Measurements from ENCODE around the gene ACYP1. TPM values are rescaled to one million over a fixed set of nuclear protein-coding genes. Genes with fewer than 3 reads are reported as not detected.
A peak's percentile ranks its signal among the peaks of the same experiment; 100 is the strongest.
"Not testable (repeated sequence)": the region's sequence is repeated elsewhere in the genome, so short reads cannot be mapped to it uniquely, and the experiment has no call there.

ACYP1 gene
- total RNA-seq, 1 experiment from 2014 or later, result 14.8 TPM

DNA sequence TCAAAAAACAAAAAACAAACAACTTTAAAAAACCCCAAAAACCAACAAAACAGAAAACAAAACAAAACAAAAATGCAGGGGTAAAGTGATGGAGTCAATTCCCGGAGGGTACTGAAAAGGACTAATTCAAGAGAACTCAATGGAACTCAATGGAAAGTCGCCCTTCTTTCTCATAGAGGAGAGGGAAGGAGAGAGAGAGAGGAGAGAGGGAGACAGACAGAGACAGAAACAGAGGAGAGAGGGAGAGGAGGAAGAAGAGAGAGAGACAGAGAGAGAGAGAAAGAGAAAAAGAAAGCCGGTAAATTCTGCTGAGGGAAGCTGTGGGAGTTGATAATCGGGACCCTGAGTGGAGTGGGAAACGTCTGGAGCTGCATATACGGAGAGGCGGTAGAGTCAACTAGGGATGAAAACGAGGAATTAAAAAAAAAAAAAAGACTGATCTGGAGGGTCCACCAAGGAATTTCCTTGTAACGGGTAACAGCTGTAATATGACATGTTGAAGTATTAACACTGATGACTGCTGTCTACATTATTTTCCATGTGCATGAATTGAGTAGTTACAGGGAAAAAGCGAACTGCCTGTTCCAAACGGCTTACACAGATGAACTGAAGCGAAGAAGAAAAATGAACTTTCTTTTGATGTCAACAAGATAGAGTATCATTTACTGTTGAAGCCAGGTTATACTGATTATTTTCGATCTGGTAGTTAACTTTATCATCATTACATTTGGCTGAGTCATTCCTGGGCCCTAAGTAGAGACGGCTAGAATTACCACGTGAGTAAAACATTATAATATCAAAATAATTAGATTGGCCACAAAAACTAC is 4.7 kb upstream of the ACYP1 start:
- DNase-seq (ENCODE audit: low spot score), result no peak

DNA sequence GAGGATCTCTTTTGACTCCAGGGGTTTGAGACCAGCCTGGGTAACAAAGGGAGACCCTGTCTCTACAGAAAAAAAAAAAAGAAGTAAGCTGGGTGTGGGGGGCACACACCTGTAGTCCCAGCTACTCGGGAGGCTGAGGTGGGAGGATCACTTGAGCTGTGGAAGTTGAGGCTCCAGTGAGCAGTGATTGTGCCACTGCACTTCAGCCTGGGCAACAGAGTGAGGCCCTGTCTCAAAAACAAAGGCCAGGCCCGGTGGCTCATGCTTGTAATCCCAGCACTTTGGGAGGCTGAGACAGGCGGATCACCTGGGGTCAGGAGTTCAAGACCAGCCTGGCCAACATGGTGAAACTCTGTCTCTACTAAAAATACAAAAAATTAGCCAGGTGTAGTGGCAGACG is 3.9 kb upstream of the ACYP1 start:
- DNase-seq (ENCODE audit: low spot score), result not testable (repeated sequence)

DNA sequence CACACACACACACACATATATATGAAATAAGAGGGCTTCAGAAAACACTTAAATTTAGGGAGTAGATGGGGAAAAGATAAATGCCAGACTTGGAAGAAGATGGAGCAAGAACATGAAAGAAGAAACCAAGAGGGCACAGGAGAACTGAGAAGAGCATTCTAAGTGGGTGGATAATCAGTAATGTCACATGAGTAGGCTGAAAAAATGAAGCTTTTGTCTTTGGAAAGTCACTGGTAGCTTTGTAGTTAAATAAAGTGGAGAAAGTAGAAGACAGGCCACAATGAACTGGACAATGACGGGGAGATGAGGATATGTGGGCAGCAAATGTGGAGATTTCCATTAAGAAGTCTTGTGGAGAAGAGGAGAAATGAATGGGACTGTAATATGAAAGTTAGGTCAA is 3.4 kb upstream of the ACYP1 start:
- no peak for DNase-seq (ENCODE audit: low spot score)

DNA sequence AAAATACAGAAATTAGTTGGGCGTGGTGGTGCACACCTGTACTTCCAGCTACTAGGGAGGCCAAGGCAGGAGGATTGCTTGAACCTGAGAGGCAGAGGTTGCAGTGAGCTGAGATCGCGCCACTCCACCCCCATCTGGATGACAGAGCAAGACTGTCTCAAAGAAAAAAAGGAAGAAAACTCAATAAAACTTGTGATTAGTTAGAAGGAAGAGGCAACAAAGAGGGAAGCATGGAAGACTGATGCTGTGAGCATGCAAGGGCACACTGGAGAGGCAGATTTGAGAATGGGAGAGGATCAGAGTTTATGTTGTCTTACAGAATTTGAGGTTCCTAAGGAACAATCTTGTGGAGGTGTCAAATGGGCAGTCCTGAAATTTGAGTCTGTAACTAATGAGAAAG is 2.9 kb upstream of the ACYP1 start:
- no peak for DNase-seq (ENCODE audit: low spot score)

DNA sequence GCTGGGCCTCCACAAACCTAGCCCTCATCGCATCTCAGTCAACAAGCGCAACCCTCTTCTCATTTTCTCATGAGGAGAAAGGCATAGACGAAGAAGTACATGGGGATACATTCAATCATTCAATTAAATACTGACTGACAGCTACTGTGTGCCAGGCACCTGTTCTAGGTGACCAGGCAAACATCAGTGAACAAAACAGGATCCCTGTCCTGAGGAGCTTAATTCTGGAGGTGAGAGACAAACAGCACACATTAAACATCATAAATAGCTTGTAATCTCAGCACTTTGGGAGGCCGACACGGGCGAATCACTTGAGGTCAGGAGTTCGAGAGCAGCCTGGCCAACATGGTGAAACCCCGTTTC is 362 bp upstream of the ACYP1 start:
- no peak for DNase-seq (ENCODE audit: low spot score)

DNA sequence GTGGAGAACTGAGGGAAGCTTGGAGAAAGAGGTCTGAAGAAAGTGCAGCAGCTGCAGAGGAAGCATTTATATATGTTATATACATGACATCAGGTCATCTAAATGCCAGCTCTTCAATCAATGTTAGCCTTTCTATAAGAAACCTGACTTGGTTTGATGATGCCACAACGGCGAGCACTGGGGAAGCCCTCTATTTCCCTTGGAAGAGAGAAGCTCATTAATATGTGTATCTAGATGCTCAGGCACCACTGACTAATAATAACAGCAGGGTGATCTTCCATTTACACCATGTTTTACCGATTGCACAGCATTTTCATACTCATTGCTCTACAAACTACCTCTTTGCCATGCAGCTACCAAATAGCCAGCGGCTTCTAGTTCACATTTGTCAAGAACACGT is 811 bp downstream of the ACYP1 start:
- DNase-seq (ENCODE audit: low spot score), result no peak

DNA sequence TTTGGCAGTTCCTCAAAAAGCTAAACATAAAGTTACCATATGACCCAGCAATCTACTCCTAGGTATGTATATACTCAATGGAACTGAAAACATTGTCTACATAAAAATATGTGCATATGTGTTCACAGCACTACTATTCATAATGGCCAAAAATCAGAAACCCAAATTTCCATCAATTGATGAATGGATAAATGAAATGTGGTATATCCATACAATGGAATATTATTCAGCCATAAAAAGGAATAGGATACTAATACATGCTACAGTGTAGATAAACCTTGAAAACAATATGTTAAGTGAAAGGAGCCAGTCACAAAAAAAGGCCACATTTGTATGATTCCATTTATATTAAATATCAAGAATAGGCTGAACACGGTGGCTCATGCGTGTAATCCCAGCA is 3.4 kb downstream of the ACYP1 start:
- DNase-seq (ENCODE audit: low spot score), result no peak

DNA sequence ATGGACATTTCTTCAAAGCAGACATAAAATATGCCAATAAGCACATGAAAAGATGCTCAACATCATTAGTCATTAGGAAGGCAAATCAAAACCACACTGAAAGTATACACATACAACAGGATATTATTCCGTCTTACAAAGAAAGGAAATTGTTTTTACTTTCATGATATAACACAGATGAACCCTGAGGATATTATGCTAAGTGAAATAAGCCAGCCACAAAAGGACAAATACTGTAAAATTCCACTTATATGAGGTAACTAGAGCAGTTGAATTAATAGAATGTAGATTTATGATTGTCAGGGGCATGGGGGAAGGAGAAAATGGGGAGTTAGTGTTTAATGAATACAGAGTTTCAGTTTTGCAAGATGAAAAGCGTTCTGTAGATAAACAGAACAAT is 4.2 kb downstream of the ACYP1 start:
- no peak for DNase-seq (ENCODE audit: low spot score)

DNA sequence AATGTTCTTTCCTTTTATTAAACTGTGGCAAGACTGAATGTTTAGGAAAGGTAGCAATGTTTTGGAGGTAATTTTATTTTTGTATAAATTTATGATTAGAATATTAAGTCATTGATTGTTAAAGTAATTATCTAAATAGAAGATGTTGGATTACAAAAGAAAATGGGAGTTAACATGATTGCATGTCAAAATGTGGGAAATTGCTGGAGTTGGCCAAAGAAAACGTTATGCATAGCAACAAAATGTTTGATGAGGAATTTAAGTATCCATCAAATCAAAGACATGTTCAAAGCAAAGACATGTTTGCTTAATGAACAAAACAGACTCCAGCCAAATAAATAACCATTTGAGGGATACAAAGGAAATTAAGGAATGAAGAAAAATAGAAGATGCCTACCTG is 9.4 kb downstream of the ACYP1 start:
- DNase-seq (ENCODE audit: low spot score), result no peak

DNA sequence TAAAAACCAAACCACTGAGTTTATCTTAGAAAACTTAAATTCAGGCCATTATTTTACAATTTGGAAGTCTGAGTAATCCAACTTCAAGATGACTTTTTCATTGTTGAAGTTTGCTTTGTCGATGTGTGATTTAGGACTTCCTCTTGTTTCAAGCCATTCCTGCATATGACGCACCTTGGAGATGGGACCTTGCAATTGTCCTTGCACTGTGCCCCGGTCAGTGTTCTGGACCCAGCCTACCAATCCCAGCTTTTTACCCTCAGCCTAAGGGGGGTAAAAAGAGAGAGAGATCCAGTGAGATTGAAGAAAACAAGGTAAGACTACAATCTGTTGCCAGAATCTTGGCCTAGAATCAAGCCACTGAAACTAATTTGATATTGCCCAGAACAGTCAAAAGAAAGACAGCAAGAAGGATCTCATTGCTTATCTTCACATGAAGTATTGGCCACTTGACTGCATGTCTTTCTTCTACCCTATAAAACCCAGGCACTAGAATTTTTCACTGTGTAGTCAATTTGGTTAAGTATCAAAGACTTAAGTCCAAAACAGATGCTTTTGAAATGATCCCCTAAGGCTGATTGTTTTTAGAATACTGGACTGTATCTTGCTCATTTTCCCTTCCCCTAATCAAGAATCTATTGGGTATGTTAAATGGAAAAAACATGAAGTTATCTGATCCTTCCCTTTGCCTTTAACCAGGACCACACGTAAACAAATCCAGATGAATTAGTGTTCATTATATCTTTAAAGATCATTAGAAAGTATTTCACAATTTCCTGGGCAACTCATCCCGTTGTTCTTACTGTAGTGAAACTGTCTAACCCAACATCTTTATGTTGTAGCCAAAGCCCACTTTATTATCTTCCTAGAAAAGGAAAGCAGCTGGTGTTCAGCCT is 10.2 kb downstream of the ACYP1 start:
- DNase-seq (ENCODE audit: low spot score), result no peak

DNA sequence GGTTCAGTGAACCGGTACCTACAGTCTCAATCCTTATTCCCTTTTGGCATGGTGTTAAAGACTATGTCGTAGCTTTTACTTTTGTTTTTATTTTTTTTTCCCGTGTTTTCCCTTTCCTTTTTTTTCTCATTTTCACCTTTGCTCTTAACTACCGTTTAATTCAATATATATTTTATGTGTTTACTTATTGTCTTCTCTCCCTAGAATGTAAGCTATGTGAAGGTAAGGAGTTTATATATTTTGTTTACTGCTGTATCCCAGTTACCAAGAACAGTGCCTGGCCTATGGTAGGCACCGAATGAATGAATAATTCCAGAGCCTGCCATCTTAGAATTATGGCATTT is 12.3 kb downstream of the ACYP1 start:
- no peak for DNase-seq (ENCODE audit: low spot score)

DNA sequence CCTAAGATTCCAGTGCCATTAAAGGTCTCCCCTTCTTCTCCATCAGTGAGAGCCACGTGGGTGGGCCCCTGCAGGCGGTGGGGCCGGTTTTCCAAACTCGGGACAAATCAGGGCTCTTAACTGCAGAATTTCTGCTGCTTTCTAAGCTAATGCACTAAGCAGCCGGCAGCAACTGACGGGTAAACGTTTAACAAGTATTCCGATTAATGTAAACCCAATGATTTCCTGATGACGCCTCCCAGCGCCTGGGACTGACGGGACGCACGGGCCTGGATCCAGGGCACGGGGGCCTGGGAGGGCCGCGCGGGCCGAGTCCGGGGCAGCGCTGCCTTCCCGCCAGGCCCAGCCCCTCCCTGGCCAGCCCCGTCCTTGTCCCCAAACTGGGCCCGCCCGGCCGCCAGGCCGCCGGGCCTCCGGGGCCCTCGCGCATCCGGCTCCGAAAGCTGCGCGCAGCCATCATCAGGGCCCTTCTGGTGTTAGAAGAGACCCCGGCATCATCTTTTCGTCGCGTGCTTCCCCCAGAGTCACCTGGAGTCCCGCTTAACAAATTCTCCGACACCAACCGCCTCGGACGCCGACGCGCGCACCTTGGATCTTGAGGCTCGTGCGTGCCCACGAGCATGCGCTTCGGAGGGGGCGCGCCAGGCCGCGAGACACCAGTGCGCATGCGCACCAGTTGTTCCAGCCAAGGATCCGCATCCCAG is 12.8 kb downstream of the ACYP1 start, which contains the start of gene MLH3:
Gene MLH3, minus strand, starts transcription at position 616 of the 704 bp plus-strand sequence. CDS start 1,812 bp downstream, outside the sequence.
- DNase-seq (ENCODE audit: low spot score), result peak; percentile 68

DNA sequence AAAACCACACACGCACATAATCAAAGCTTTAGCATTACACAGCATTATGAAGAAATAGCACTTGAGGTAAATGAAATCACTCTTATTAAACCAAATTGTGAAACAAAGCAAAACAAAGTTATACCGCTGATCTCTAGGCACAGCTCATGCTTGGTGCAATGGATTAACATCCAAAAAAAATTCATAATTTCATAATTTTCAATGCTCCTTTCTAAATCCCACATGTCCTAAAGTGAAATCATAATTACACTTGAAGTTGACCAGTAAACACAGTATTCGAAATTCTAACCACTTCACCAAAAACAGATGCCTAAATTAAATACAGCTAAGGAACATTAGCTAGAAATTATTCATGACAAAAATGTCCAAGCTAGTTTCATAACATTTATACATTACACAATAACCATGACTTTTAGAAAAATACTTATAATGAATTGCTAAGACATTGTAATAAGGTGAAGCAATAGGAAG is 14.1 kb downstream of the ACYP1 start:
- no peak for DNase-seq (ENCODE audit: low spot score)

DNA sequence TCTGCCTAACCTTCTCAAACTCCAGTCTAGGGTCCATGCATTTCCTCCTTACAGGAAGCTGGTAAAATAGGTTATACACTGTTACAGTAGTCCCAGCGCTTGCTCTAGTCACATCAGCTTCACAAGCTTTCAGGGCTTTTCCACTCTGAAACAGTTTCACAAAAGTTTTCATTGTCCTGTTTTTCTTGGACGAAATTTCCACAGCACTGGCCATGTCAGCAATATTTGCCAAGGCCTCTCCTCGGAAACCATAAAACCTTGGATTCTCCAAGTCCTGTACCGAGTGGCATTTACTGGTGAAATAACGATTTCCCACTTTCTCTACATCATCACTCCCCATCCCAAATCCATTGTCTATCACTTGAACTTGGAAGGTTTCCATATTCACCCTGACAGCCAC is 14.7 kb downstream of the ACYP1 start:
- no peak for DNase-seq (ENCODE audit: low spot score)

DNA sequence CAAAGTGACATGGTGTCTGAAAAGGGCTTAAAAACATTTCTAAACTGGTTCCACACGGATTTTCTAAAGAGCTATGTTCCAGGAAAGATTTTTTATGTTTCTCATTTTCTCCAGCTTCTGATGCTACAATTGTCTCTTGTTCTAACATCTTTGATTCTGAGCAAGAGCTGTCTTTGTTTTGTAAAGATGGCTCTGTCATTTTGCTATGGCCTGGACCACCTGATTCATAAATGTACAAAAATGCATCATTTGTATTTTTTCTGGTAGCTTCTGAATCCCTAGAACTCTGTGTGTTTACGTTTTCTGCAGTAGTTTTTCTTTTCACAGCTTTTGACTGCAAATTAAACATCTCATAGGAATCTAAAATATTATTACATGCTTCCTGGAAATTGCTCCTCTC is 15.7 kb downstream of the ACYP1 start:
- no peak for DNase-seq (ENCODE audit: low spot score)

DNA sequence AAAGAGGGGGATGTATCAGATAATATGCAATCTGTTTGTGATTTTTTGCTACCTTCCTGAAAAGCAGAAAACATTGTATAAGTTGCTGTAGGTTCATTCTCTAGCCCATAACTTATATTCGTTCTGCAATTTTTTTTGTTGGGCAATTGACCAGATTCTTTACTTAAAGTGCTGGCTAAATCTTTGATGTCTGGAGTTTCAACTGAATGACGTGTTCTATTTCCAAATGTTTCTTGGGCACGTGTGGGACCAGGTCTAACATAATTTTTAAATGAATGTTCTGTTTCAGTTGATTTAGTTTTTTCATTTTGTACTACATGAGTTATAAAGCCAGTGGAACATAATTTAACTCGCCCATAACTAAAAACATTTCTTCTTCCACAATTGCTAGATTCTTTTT is 16.3 kb downstream of the ACYP1 start:
- no peak for DNase-seq (ENCODE audit: low spot score)

DNA sequence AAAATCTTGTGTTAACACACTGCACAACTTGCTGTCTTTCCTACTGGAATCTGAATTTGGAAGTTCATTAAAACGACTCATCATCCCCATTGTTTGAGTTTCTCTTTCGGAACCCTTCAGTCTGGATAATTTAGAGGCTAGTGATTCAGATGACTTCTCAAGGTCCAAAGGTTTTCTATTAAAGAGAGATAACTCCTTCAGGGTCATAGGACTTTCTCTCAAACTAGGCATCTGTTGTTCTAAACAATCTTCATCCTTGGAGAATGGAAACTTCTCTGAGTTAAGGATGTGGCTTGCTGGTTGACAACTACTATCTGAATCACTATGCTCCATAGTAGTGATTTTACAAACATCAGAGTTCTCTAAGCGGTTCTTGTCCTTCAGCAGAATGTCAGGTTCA is 16.9 kb downstream of the ACYP1 start:
- DNase-seq (ENCODE audit: low spot score), result no peak

DNA sequence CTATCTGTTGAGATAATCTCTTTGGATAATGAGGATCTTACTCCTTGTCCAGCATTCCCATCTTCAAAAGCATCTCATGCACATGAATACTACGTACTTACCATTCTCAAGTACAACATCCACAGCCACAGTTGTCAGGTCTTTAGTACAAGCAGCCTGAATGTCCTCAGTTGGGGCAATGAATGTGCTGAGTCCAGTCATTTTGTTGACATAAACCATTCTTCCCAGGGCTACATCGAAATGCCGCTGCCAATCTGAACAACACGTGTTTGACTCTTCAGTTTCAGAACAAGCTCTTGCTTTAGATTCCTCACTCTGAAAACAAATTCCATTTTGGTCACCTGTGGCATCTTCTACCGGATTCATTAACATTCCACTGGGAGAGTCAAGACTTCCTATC is 17.5 kb downstream of the ACYP1 start:
- no peak for DNase-seq (ENCODE audit: low spot score)

DNA sequence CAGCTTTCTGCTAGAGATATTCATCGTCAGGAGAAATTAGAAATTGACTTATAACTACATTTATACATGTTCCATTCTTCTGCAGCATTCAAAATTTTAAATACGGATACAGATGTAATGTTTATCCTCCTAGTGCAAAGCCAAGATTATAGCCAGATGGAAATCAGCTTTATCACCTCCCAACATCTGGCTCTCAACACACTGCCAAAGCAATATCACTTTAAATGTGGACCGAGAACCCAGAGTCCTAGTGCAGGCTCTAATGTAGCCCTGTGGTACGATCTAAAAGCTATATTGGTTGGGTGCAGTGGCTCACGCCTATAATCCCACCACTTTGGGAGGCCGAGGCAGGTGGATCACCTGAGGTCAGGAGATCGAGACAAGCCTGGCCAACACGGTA is 19.1 kb downstream of the ACYP1 start:
- DNase-seq (ENCODE audit: low spot score), result no peak

DNA sequence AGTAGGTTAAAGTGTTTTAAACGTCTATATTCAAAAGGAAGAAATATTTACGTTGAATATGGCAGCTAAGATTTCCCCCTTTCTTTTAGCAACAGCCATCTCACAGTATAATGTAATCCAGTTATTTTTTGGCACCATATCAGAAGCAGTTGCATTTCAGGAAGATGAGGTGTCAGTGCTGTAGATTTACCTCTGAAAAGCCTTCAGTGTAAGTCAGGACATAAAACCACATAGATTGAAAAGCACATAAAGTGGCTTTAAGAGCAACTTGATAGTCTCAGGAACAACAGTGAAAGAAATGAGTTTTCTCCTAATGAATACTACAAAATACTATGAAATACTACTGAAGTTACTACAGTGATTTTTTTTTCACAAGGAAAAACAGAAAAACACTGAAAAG is 19.5 kb downstream of the ACYP1 start:
- DNase-seq (ENCODE audit: low spot score), result no peak

DNA sequence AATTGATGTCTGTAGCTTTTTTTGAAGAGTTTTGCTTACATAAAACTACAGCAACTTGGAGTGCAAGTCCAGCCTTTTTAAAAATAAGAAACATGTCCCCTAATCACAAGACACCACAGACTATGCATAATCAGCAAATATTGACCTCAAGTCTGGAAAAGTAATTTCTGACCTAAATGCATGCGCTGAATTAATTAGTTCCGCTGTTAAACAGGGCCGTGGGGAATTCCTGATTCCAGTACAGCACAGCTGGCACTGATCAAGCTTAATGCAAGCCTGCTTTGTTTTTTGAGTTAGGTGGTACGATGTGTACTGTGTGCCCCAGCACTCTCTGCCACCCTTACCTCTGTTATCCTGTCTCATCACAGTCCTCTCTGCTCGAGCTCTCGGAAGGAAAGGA is 21.8 kb downstream of the ACYP1 start:
- DNase-seq (ENCODE audit: low spot score), result no peak

DNA sequence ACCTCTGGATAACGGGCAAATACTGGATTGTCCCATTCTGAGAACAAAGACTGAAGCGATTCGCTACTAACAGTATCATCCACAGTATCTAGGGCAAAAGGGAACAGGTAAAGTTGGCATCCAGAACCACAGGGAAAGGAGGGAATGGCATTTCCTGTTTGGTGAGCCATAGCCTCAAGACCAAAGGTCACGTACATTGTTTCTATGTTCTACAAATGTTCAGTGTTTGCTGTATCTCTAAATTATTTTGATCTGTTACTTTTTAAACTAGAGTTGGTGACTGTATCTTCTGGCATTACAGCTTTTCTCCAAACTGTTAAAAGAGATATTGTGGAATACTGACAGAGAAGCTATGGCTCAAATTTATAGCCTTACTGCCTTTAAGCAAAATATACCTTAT is 22.2 kb downstream of the ACYP1 start:
- DNase-seq (ENCODE audit: low spot score), result no peak

Data from H4 (cell line).